ENCODE data around the gene INTS11. TPM values are rescaled to one million over a fixed set of nuclear protein-coding genes. Genes with fewer than 3 reads are reported as not detected.

Gene INTS11
- total RNA-seq, 1 donor from 2014 or later, result 66.3 TPM

DNA sequence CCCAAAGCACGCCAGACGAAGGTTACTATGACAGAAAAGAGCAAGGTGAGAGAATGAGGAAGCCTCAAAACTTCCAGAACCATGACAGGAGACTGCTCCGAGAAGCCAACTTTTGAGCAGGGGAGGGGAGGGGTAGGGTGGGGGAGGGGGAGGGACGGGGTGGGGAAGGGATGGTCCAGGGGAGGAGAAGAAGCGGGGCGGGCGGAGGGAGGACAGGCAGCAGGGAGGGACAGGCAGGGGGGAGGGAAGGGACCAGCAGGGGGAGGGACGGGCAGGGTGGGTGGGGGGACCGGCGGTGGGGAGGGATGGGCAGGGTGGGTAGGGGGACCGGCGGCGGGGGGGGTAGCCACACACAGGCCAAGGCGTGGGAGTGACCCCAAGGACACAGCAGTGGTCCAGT, 2.0 kb downstream of the INTS11 start:
- DNase-seq (ENCODE audit: low read depth) (no peak), FAIRE-seq (no peak)
- peaks cover 21% of the 10 kb centered on the region for H3K36me3 ChIP-seq (ENCODE audit: control insufficient read depth, insufficient read depth, low read length)
- no peaks in the 10 kb centered on the region for H3K27me3 ChIP-seq (ENCODE audit: control insufficient read depth, insufficient read depth, low read length)
- TF ChIP-seq, protein P1, sequence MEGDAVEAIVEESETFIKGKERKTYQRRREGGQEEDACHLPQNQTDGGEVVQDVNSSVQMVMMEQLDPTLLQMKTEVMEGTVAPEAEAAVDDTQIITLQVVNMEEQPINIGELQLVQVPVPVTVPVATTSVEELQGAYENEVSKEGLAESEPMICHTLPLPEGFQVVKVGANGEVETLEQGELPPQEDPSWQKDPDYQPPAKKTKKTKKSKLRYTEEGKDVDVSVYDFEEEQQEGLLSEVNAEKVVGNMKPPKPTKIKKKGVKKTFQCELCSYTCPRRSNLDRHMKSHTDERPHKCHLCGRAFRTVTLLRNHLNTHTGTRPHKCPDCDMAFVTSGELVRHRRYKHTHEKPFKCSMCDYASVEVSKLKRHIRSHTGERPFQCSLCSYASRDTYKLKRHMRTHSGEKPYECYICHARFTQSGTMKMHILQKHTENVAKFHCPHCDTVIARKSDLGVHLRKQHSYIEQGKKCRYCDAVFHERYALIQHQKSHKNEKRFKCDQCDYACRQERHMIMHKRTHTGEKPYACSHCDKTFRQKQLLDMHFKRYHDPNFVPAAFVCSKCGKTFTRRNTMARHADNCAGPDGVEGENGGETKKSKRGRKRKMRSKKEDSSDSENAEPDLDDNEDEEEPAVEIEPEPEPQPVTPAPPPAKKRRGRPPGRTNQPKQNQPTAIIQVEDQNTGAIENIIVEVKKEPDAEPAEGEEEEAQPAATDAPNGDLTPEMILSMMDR (IDR thresholded peaks at IDR 0.05; ENCODE audit: insufficient read depth, low read length, severe bottlenecking), result no peak
- no peak overlapping the region for H3K4me3 ChIP-seq (ENCODE audit: low read depth, low read length)

DNA sequence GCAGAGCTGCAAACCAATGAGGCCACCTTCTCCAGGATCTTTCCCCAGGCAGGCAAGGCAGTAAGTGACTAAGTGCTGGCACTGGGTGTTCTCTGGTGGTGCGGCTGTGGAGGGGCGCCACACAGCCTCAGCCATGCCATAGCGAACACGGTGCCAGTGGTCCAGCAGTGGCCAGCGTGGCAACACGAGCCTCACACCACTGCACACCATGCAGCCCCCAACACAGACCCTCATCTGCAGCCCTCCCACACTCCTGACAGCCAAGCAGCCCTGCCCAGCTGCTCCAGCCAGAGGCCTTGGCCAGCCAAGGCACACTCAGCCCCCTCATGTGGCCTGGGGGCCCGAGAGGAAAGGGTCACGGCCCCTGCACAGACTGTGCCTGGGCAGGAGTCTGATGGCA, 3.0 kb downstream of the INTS11 start:
- DNase-seq (ENCODE audit: low read depth) (no peak), FAIRE-seq (no peak)
- H3K36me3 ChIP-seq (ENCODE audit: control insufficient read depth, insufficient read depth, low read length), result peaks cover 19% of the 10 kb centered on the region
- TF ChIP-seq, protein P1 (IDR thresholded peaks at IDR 0.05; ENCODE audit: insufficient read depth, low read length, severe bottlenecking), result no peak
- no peaks in the 10 kb centered on the region for H3K27me3 ChIP-seq (ENCODE audit: control insufficient read depth, insufficient read depth, low read length)
- H3K4me3 ChIP-seq (ENCODE audit: low read depth, low read length), result no peak overlapping the region

DNA sequence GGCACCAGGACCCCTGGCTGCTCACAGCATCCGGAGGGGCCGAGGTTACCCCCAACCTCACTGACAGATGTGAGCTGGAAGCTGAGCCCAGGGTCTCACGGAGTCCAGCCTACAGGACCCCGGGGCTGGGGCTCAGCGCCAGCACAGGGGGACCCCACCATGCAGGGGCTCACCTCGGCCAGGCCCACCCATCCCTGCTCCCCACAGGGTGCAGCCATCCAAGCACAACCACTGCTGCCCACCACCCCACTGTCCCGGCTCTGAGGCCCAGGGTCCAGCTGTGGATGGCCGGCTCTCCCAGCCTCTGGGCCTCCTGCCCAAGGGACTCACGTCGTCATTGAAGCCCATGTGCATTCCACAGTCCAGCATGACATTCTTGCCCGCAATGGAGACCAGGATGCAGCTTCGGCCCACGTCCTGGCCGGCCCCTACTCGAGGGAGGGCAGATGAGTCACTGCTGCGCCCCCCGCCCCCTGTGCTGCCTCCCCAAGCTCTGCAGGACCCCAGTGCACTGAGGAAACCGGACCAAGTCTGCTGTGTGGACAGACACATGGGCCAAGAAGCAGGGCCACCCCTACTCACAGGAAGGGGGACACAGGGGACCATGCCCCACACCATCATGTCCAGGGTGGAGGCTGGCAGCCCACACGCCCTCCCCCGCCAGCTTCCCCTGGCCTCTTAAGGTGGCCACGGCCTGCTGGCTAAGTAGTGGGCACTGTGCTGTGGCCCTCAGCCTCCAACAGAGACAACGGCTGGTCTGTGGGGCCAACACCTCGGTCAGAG, 3.6 kb downstream of the INTS11 start:
- Histone ChIP-seq H3K27me3 (ENCODE audit: control insufficient read depth, insufficient read depth, low read length) (no peaks in the 10 kb centered on the region), H3K4me3 (ENCODE audit: low read depth, low read length) (no peak overlapping the region), H3K36me3 (ENCODE audit: control insufficient read depth, insufficient read depth, low read length) (peaks cover 18% of the 10 kb centered on the region)
- FAIRE-seq, result no peak
- TF ChIP-seq, protein P1 (IDR thresholded peaks at IDR 0.05; ENCODE audit: insufficient read depth, low read length, severe bottlenecking), result no peak
- DNase-seq (ENCODE audit: low read depth), result no peak

DNA sequence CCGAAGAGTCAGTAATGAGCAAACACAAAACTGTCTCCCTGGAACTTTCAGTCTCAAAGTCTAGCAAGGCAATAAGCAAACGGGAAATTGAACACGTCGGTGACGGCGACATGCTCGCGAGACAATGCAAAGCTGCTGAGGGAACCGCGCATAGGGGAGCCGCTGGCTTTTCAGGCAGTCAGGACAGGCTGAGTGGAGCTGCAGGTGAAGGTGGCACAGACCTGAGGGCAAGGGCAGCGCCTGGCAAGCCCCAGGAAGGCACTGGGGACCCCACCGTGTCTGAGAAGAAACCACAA, 4.9 kb downstream of the INTS11 start:
- peaks cover 20% of the 10 kb centered on the region for H3K36me3 ChIP-seq (ENCODE audit: control insufficient read depth, insufficient read depth, low read length)

DNA sequence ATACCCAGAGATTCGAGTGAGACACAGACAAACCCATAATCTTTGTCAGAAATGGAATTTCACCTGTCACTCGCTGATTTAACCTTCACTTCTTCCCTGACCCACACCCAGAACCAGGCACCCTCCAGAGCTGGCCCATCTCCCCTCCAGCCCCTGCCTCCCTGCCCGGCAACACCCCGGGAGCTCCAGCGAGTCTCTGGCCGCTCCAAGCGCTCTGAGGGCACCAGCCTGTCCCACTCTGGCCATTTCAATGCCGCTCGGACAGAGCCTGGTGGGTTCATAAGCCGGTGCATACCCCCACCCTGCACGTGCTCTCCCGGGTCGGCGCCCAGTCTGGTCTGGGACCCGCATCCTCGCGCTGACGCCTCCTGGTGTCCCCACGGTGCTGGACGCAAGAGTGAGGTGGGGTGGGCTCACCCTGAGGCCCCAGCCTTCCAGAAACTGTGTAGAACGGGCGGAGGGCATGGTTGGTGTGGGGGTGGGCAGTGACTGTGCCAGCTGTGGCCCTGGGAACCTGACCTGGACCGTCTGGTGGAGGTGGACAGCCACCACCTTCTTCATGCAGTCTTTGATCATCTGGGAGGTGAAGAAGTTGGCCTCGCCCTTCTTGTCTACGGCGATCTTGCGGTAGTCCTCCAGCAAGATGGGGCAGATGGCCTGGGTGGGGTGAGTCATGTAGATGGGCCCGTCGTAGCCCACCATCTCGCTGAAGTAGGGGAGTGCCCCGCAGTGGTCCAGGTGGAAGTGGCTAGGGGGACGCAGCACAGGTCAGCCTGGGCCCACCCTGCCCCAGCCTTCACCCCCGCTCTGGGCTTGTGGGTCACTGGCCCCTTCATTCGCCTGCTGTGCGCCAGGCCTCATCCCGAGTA, 5.4 kb downstream of the INTS11 start:
- TF ChIP-seq, protein P1 (IDR thresholded peaks at IDR 0.05; ENCODE audit: insufficient read depth, low read length, severe bottlenecking), result no peak
- FAIRE-seq (no peak), DNase-seq (ENCODE audit: low read depth) (no peak)
- Histone ChIP-seq H3K4me3 (ENCODE audit: low read depth, low read length) (no peak overlapping the region), H3K27me3 (ENCODE audit: control insufficient read depth, insufficient read depth, low read length) (no peaks in the 10 kb centered on the region), H3K36me3 (ENCODE audit: control insufficient read depth, insufficient read depth, low read length) (peaks cover 24% of the 10 kb centered on the region)

More for the DNA sequence above, 4.9 kb downstream of the INTS11 start:
- DNase-seq (ENCODE audit: low read depth) (no peak), FAIRE-seq (no peak)
- Histone ChIP-seq H3K4me3 (ENCODE audit: low read depth, low read length) (no peak overlapping the region), H3K27me3 (ENCODE audit: control insufficient read depth, insufficient read depth, low read length) (no peaks in the 10 kb centered on the region)
- TF ChIP-seq, protein P1 (IDR thresholded peaks at IDR 0.05; ENCODE audit: insufficient read depth, low read length, severe bottlenecking), result no peak
